HG02870 (cell line): ENCODE data around the gene CD6.
"Not testable (repeated sequence)": the region's sequence is repeated elsewhere in the genome, so short reads cannot be mapped to it uniquely, and the experiment has no call there.

Experiments
- ATAC-seq: cut with Tn5 transposase; IDR thresholded peaks from one replicate; pipeline ENCODE4 v1.9.1; 2021; ENCODE audit warnings: mild to moderate bottlenecking, moderate library complexity; ENCODE audit not compliant: unreplicated experiment

CD6 gene

GRCh38 chr11:61049063-61049377, 77.5 kb downstream of the CD6 start:
- no peak for ATAC-seq

- no peak for ATAC-seq
Observed at GRCh38 chr11:61049859-61050258, 78.4 kb downstream of the CD6 start.

- no peak for ATAC-seq
Observed at GRCh38 chr11:61052182-61052972, 80.9 kb downstream of the CD6 start.

GRCh38 chr11:61053191-61053590, 81.7 kb downstream of the CD6 start:
- no peak for ATAC-seq

GRCh38 chr11:61054513-61054912, 83.0 kb downstream of the CD6 start:
- no peak for ATAC-seq

- no peak for ATAC-seq
Observed at GRCh38 chr11:61054927-61055562, 83.6 kb downstream of the CD6 start.

- ATAC-seq, result no peak
Observed at GRCh38 chr11:61055776-61056175, 84.3 kb downstream of the CD6 start.

GRCh38 chr11:61056571-61056970, 85.1 kb downstream of the CD6 start:
- ATAC-seq, result no peak

- ATAC-seq, result no peak
Observed at GRCh38 chr11:61056981-61057380, 85.5 kb downstream of the CD6 start.

GRCh38 chr11:61057615-61058014, 86.1 kb downstream of the CD6 start:
- no peak for ATAC-seq

- no peak for ATAC-seq
Observed at GRCh38 chr11:61058583-61059259, 87.2 kb downstream of the CD6 start.

GRCh38 chr11:61059260-61059752, 87.8 kb downstream of the CD6 start:
- no peak for ATAC-seq

GRCh38 chr11:61061081-61061826, 89.8 kb downstream of the CD6 start:
- peak; percentile 89 for ATAC-seq

- no peak for ATAC-seq
Observed at GRCh38 chr11:61062181-61062930, 90.9 kb downstream of the CD6 start.

- ATAC-seq, result not testable (repeated sequence)
Observed at GRCh38 chr11:61065236-61065635, 93.8 kb downstream of the CD6 start.

- no peak for ATAC-seq
Observed at GRCh38 chr11:61065955-61066638, 94.6 kb downstream of the CD6 start.

- no peak for ATAC-seq
Observed at GRCh38 chr11:61066645-61067044, 95.2 kb downstream of the CD6 start.

- ATAC-seq, result no peak
Observed at GRCh38 chr11:61067782-61068446, 96.4 kb downstream of the CD6 start.

- no peak for ATAC-seq
Observed at GRCh38 chr11:61068581-61068980, 97.1 kb downstream of the CD6 start.
